Glomerular visceral epithelial cell (primary cell): ENCODE results near the gene OBP2B.
"Not testable (repeated sequence)": the region's sequence is repeated elsewhere in the genome, so short reads cannot be mapped to it uniquely, and the experiment has no call there.

Experiments
- DNase-seq: peaks from one replicate; pipeline ENCODE4 v3.0.0-alpha.2; 2016; ENCODE audit errors: extremely low spot score

Gene OBP2B

DNA sequence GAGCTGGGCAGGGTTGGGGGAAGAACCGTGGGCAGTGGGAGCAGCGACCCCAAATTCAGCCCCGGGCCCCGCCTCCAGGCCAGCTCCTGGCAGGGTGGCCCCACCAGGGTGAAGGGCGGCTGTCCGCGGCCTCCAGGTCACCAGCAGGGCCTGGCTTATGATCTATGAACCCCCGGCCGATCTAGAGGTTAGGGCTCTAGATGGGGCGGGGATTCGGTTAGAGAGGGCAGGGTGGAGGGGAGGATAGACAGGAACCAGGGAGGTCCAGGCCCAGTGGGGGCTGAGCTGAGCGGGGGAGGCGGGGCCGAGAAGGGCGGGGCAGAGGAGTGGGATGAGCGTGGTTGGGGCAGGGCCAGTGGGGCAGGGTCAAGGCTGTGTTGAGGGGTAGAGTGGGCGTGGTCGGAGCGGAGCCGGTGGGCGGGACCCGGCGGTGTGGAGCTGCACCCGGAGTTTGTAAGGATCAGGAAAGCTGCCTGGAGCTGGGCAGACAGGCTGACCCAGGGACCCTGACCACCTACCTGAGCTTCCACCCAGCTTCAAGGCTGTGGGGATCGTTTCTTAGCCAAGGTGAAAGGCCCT is 29.3 kb upstream of the OBP2B start:
- DNase-seq, result peak; percentile 15

DNA sequence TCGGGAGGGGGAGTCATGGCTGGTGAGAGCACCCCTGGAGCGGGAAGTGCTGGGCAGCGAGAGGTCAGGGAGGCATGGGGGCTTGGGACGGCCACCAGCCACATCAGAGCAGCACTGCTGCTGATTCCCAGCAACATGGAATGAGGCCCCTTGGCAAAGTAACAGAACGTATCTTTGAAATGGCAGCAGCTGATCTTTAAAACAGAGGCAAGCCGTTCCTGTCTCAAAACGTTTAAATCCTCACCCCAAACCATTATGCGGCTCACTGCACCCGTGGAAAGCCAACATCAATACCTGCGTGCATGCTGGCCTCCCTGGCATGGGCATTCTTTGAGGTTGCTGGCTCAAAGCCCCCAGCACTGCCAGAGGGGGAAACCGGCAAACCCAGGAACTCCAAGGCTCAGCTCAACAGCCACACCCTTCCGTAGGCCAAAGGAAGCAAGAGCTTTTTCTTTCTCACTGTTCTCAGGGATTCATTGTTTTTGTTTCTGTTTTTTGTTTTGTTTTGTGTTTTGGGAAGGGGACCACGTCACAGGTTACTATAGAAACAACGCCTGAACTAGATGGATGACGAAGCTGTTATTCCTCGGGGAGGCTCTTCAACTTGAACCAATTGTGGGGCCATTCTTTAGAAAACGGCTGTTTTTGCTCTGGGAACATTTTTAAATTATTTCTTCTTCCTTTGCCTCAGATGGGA is 28.1 kb upstream of the OBP2B start:
- DNase-seq, result no peak

DNA sequence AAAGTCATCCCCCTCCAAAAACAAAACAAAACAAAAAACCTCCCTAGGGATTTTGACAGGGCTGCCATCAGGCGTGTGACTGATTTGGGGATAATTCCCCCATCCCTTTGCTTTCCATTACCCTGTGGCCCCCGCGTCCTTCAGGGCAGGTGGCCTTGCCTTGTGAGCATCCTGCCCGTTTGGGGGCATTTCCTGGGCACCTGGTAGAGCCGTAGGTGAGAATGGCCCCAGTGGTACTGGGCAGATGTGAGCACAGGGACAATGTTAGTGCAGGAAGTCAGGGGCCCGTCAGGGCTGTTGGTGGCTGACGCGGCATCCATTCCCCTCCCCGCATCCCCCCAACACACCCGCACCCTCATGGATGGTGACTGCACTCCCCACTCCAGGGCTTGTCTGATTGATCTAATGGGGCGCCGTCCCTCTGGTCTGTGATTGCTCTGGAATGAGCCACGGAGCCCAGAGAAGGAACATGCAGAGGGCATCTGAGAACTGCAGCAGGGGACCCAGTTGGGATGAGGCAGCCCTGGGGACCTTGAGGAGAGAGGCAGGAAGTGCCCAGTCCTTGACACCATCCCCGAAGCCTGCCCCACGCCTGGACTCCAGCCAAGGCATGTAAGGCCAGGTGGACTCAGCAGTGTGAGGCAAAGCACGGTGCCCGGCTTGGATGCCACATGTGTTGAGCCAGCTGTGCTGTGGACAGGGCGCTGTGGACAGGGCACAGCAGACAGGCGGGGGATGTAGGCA is 27.4 kb upstream of the OBP2B start:
- DNase-seq, result not testable (repeated sequence)

DNA sequence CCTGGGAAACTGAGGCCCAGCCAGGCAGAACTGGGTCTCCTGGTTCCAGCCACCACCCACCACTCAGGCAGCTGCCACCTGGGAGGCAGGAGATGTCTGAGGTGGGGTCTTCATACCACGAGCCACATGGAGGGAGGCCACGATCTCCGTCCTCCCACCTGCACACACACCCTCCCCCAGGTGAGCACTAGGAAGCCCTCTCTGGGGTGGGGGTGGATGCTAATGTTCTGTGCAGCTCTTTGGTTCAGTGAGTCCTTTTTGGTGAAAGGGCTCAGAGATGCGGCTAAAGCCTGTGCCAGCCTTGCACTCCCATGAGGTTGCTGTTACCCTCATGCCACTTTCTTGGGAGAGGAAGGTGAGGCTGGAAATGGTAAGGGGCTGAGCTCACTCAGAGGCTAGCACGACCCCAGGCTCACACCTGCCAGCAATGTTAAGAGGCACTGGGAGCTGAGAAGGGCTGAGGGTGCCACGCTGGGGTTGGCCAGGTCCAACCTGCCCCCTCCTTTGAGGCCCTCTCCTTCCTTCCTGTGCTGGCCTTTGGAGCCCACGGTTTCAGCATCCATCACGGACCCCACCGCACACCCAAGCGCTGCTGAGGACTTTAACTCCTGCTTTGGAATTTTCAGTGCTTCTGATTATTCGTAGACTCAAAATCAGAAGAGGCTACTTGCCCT is 26.6 kb upstream of the OBP2B start:
- no peak for DNase-seq

GRCh38 chr9:133234577-133235322 is 25.7 kb upstream of the OBP2B start:
- no peak for DNase-seq

DNA sequence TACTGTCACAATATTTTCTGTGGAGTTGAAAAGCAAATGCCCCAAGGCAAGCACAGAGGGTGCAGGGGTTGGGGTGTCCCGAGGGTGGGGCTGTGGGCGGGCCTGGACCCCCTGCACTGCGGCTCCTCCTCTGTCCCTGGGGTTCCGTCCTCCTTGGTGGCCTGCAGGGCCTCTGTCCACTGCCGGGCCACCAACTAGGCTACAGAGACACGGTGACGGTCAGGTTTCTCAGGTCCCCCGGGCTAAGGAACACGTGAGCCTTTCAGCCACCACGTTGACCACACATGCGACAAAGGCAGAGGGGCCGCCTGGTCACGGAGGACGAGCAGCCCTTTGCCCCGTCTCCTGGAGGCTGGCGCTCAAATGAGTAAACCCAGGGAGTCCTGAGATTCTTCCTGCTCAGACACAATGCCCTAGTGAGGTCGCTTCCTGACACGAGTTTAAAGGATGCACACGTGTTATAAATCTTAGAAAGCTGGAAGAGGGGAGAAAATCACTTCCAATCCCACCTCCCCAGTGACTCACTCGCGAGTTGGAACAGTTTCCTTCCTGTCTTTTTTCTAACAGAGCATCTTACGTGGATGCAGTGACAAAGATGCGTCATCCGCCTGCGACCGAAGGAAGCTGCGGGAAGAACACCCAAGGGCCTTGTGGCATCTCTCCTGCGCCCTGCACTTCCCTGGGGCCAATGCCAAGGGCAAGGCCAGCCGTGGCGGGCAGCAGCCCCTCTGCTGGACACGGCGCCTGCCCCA is 24.8 kb upstream of the OBP2B start:
- no peak for DNase-seq

GRCh38 chr9:133231934-133232568 is 23.0 kb upstream of the OBP2B start:
- not testable (repeated sequence) for DNase-seq

- DNase-seq, result not testable (repeated sequence)
Measured at GRCh38 chr9:133230514-133230913, 21.5 kb upstream of the OBP2B start.

- DNase-seq, result no peak
Measured at GRCh38 chr9:133230093-133230492, 21.0 kb upstream of the OBP2B start.

DNA sequence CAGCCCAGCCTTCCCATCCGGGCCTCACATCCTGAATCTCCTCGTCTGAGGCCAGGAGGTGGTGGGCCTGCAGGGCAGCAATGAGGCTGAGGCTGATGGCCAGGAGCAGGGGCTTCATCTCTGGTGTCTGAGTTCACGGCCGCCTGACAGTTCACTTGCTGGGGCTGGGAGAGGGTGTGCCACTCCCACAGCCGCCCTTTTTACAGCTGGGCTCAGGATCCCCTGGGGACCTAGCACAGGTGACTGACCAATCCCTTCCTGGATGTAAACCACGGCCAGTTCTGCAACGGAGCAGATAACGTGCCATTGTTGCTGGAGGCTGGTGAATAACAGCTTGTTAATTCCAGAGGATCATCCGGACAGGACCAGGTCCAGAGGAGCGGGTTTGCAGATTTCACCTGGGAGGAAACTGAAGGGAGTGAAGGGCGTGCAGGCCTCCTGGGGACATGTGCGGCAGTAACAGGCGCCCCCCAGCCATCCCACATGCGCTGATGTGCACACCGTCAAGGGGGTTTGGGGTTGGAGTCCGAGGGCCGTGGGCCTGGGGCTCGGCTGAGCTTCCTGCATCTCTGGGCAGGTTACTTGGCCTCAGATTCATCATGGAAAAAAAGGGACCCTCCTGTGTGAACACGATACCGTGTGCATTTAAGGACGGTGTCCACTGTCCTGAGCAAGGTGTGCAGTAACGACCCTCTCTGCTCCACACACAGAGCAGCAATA is 19.6 kb upstream of the OBP2B start:
- not testable (repeated sequence) for DNase-seq

DNA sequence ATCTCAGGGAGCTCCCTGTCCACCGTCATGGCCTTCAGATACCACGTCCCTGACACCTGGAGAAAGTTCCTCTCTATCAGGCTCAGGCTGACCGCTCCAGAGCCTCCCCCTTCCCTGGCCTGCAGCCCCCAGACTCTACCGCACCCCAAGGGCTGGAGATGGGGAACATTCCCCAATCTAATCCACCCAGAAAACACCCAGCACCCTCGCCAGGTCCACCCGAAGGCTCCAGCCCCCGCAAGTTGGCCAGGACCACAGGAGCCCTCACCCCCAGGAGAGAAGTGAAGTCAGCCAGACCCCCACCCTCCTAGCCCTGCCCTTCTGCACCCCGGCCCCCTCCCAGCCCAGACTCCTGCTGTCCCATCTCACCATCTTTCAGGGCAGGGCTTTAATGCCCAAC is 18.9 kb upstream of the OBP2B start:
- DNase-seq, result not testable (repeated sequence)

- DNase-seq, result no peak
Measured at GRCh38 chr9:133227242-133227860, 18.3 kb upstream of the OBP2B start.

DNA sequence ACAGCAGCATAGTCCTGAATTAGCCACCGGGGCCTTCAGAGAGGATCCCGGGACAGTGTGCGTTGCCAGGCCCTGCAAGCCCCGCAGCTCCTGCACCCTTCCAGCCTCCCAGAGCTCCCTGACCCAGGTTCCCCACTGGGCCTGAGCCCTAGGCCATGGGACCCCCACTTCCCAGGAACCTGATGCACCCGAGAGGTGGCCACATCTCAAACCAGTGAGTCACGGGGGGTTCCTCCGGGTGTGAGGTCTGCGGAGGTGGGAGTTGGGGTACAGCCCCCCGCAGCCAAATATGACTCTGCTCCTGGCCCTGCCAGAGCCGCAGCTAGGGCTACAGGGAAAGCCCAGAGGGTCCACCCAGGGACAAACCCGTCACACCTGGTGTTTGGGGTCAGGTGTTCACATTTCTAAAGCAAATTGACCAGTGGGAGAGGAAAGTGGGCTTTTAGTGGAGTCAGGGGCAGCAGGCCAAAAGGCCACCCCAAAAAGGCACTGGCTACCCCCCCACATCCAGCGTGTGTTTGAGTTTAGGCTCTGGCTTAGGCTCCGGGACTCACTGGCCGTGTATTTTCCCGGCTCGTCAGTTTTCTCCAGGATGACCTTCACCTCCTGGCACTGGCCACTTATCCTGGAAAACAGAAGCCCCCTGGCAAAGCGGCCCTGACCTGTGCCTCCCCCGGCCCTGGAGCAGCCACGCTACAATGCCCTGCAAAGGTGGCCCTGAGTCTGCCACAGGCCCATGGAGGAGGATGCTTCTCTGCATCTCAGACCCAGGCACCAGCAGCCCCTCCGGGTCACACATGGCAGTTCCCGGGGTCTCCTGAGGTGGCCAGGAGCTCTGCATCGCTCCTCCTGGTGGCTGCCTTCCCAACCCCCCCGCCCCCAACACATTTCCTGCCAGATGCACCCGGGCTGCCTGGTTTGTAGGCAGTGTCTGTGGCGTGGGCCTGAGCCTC is 17.4 kb upstream of the OBP2B start:
- no peak for DNase-seq

- DNase-seq, result no peak
Measured at GRCh38 chr9:133225171-133226011, 16.3 kb upstream of the OBP2B start.

GRCh38 chr9:133224762-133225161 is 15.7 kb upstream of the OBP2B start:
- DNase-seq, result no peak

- DNase-seq, result not testable (repeated sequence)
Measured at GRCh38 chr9:133223159-133223756, 14.2 kb upstream of the OBP2B start.

DNA sequence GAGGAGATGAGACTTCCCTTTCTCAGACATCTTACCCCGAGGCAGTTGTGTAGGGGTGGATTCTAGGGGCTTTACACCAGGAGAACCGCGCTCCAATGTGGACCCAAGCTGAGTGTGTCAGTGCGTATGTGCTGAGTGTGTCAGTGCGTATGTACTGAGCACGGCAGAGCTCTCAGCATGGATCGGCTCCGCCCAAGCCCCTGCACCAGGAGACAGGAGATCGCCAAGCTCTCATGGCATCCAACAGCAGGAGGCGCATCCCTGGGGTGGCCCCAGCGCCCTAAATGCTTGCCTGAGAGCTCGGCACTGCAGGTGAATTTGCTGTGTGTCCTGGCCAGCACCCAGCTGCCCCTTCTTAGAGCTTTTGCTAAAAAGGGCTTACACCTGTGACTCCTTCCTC is 12.9 kb upstream of the OBP2B start:
- DNase-seq, result not testable (repeated sequence)
